ENCODE results near the gene CDH5. TPM values are rescaled to one million over a fixed set of nuclear protein-coding genes. Genes with fewer than 3 reads are reported as not detected.

CDH5 gene
- total and polyA plus RNA-seq, 2 of the 8 experiments (the other 6 are each of a cell fraction or from before 2014, with no cell fraction given) = 0.32 TPM

- H3K27ac ChIP-seq (ENCODE audit: low read depth, low read length) = no peak overlapping the region
- H2BK5ac ChIP-seq (ENCODE audit: low read depth, low read length) = no peak overlapping the region
- no peak overlapping the region for H3K4me2 ChIP-seq (ENCODE audit: insufficient read depth in 1 of 2, low read depth in 2 of 2, low read length in 2 of 2)
- H2BK120ac ChIP-seq (replicated peaks; ENCODE audit: low read depth, low read length) = no peak overlapping the region
- H3K4me3 ChIP-seq (ENCODE audit: extremely low read depth in 1 of 4, insufficient read depth in 2 of 4, low read depth in 3 of 4, low read length in 4 of 4) = no peak overlapping the region
- H3K23ac ChIP-seq (ENCODE audit: insufficient read length) = no peak overlapping the region
- TF ChIP-seq CHD1 (IDR thresholded peaks at IDR 0.05; ENCODE audit: low read depth, low read length) (no peak), RFX5 (IDR thresholded peaks at IDR 0.05; ENCODE audit: borderline replicate concordance, low read depth, low read length) (no peak), MAFK (IDR thresholded peaks at IDR 0.05; ENCODE audit: low read depth, low read length) (no peak), KDM1A (IDR thresholded peaks at IDR 0.05; ENCODE audit: borderline replicate concordance, low read length) (peak; percentile 66)
- H3K79me1 ChIP-seq (ENCODE audit: low read depth, low read length) = no peaks in the 10 kb centered on the region
- H4K8ac ChIP-seq (ENCODE audit: extremely low read depth, insufficient read depth, low read length) = no peak overlapping the region
- H4K5ac ChIP-seq (ENCODE audit: insufficient read length, low read depth, low read length) = no peak overlapping the region
- H3K9me3 ChIP-seq (ENCODE audit: insufficient read depth in 2 of 2, low read depth in 1 of 2, low read length in 1 of 2) = no peaks in the 10 kb centered on the region
- H3K27me3 ChIP-seq (replicated peaks in 1 of 4; ENCODE audit: control insufficient read depth in 3 of 4, extremely low read depth in 1 of 4, insufficient read depth in 3 of 4, low read length in 3 of 4) = no peaks in the 10 kb centered on the region
- no peak overlapping the region for H3K14ac ChIP-seq (ENCODE audit: insufficient read length)
- H3K36me3 ChIP-seq (ENCODE audit: control insufficient read depth in 2 of 4, insufficient read depth in 4 of 4, low read length in 3 of 4) = no peaks in the 10 kb centered on the region
- H4K91ac ChIP-seq (replicated peaks; ENCODE audit: insufficient read length, low read length) = no peak overlapping the region
- no peak for FAIRE-seq
- no peak overlapping the region for H3K56ac ChIP-seq (replicated peaks; ENCODE audit: insufficient read length, low read depth, low read length)
- ChIA-PET POLR2A (ENCODE audit: partially characterized antibody) (no interaction called here), CTCF (ENCODE audit: partially characterized antibody) (interaction anchor here (1.6 to 21.2 kb wide), 4 partner anchors 18 to 156 kb away, joined by 4 to 271 read pairs (median 10); no protein-coding TSS in a partner anchor)
- H2AK5ac ChIP-seq (ENCODE audit: low read depth, low read length) = no peak overlapping the region
- no peak overlapping the region for H2BK12ac ChIP-seq (ENCODE audit: low read depth, low read length)
- no peaks in the 10 kb centered on the region for H4K20me1 ChIP-seq (replicated peaks in 1 of 2; ENCODE audit: control insufficient read depth in 1 of 2, insufficient read depth in 2 of 2, low read length in 2 of 2)
- H3K4ac ChIP-seq (replicated peaks; ENCODE audit: insufficient read length, low read depth, low read length) = no peak overlapping the region
- peaks cover 2 to 6% (median 4%) of the 10 kb centered on the region in 4 experiments; a peak in 6 of 7 replicates for H3K4me1 ChIP-seq (replicated peaks in 1 of 4; ENCODE audit: control insufficient read depth in 3 of 4, insufficient read depth in 4 of 4, low read length in 3 of 4)
- H3K23me2 ChIP-seq (ENCODE audit: low read depth, low read length) = 0 out of 2 replicates have a peak, but pooled peaks cover 2% of the 10 kb centered on the region
- H2BK15ac ChIP-seq (ENCODE audit: low read length) = no peak overlapping the region
- no peak overlapping the region for H2AFZ ChIP-seq (ENCODE audit: low read length)
- no peak overlapping the region for H3K9ac ChIP-seq (replicated peaks in 1 of 4; ENCODE audit: extremely low read depth in 1 of 4, low read depth in 3 of 4, low read length in 3 of 4)
- no peak overlapping the region for H2BK20ac ChIP-seq (ENCODE audit: low read length)
- no peak overlapping the region for H3K18ac ChIP-seq (ENCODE audit: extremely low read depth, low read length)
- no peak for DNase-seq (ENCODE audit: low read depth in 1 of 2, low spot score in 2 of 2)
- no peaks in the 10 kb centered on the region for H3K79me2 ChIP-seq (ENCODE audit: control insufficient read depth in 1 of 2, insufficient read depth in 2 of 2, low read length in 2 of 2)
These were observed 45.7 kb upstream of the CDH5 start for GRCh38 chr16:66320774-66321173.
